Astrocyte of the spinal cord (primary cell): ENCODE data around the gene SRGAP1.
"Not testable (repeated sequence)": the region's sequence is repeated elsewhere in the genome, so short reads cannot be mapped to it uniquely, and the experiment has no call there.

ENCODE experiments used
- DNase-seq: peaks from one replicate; pipeline ENCODE4 v3.0.0; 2011; ENCODE audit warnings: low read depth, low spot score
- H3K4me3 ChIP-seq: 2 replicates; pipeline ENCODE4 v1.5.1; 2011; ENCODE audit warnings: low read depth, mild to moderate bottlenecking, low read length, moderate library complexity
- CTCF ChIP-seq: IDR thresholded peaks from 2 replicates; pipeline ENCODE4 v1.5.1; 2012; ENCODE audit warnings: low read depth, mild to moderate bottlenecking, low read length, inconsistent platforms
- in situ Hi-C: cut with HindIII; loops from 2 replicates; pipeline ENCODE4 v1.10.0; 2017; ENCODE audit warnings: low sequenced_read_pairs

Gene SRGAP1

DNA sequence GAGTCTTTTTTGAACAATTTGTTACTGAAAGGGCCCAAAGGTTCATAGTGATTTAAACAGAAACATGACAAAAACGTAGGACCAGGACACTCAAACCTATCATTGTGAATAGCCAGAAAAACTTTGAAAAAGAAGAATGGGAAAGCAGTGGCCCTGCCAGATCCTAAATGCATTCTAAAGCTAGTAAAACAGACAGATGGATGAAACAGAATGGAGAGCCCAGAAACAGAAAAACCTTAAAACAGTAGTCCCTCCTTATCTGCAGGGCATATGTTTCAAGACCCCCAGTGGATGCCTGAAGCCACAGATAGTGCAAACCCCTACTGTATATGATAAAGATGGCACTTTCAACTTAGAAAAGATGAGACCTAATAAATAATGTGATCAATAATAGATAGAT, 283.9 kb downstream of the SRGAP1 start:
- TF ChIP-seq CTCF: no peak
- in situ Hi-C loops: no loop called here
- no peak overlapping the region for H3K4me3 ChIP-seq
- DNase-seq: no peak

GRCh38 chr12:64130476-64130875, 286.0 kb downstream of the SRGAP1 start:
- H3K4me3 ChIP-seq, in situ Hi-C loops: not testable (repeated sequence)

GRCh38 chr12:64131456-64131855, 287.0 kb downstream of the SRGAP1 start:
- H3K4me3 ChIP-seq, in situ Hi-C loops, DNase-seq: not testable (repeated sequence)

More at GRCh38 chr12:64130476-64130875, 286.0 kb downstream of the SRGAP1 start:
- DNase-seq: not testable (repeated sequence)

GRCh38 chr12:64132672-64133071, 288.2 kb downstream of the SRGAP1 start:
- in situ Hi-C loops, DNase-seq, H3K4me3 ChIP-seq: not testable (repeated sequence)

DNA sequence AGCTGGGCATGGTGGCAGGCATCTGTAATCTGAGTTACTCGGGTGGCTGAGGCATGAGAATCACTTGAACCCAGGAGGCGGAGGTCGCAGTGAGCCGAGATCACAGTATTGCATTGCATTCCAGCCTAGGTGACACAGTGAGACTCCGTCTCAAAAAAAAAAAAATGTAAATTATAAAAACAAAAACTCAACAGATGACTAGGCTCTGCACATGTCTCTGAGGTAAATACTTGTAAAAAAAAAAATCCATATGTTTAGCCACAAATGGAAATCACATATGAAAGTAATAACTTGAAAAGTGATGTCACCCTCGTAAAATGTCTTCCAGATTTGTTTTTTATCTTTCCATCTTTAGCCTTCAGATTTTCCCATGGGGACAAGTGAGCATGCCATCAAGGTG, 292.6 kb downstream of the SRGAP1 start:
- no peak for DNase-seq
- no peak for TF ChIP-seq CTCF
- H3K4me3 ChIP-seq: no peak overlapping the region
- in situ Hi-C loops: no loop called here

- in situ Hi-C loops: no loop called here
- no peak for TF ChIP-seq CTCF
- no peak overlapping the region for H3K4me3 ChIP-seq
- DNase-seq: no peak
Observed at GRCh38 chr12:64139021-64139420, 294.5 kb downstream of the SRGAP1 start.

- no peak for TF ChIP-seq CTCF
- DNase-seq: no peak
- H3K4me3 ChIP-seq: no peak overlapping the region
- in situ Hi-C loops: no loop called here
Observed at GRCh38 chr12:64142382-64142781, 297.9 kb downstream of the SRGAP1 start.

DNA sequence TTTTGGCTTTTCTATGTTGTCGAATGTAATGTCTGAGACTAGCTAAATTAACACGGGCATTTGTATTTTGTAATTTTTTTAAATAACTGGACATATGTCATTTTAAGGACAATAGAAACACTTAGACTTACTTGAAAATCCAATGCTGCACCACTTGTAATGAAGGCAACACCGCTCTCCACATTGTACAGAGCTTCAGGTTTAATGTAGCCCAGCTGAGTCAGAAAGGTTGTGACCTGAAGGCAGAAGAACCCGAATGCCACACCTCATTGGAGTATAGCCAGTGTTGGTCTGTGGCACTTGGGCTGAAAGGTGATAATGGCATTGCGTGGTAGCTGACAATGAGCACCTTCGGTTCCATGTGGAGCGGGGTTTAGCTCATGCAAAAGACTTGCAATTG, 298.3 kb downstream of the SRGAP1 start:
- no peak for DNase-seq
- H3K4me3 ChIP-seq: no peak overlapping the region
- in situ Hi-C loops: no loop called here
- no peak for TF ChIP-seq CTCF
